ENCODE measurements around the gene EFNB1. TPM values are rescaled to one million over a fixed set of nuclear protein-coding genes. Genes with fewer than 3 reads are reported as not detected.

EFNB1 gene
- total and polyA plus RNA-seq, 2 of the 8 experiments (the other 6 are each of a cell fraction or from before 2014, with no cell fraction given): 2.3 to 5.4 TPM

- Histone ChIP-seq H3K9me3 (ENCODE audit: insufficient read depth in 2 of 2, low read depth in 1 of 2, low read length in 1 of 2) (no peaks in the 10 kb centered on the region; a peak in 1 of 4 replicates), H3K4me2 (ENCODE audit: insufficient read depth in 1 of 2, low read depth in 2 of 2, low read length in 2 of 2) (peak overlapping the region; percentile 59 to 78), H2AFZ (ENCODE audit: low read length) (no peak overlapping the region), H3K9ac (replicated peaks in 1 of 4; ENCODE audit: extremely low read depth in 1 of 4, low read depth in 3 of 4, low read length in 3 of 4) (no peak overlapping the region), H3K36me3 (ENCODE audit: control insufficient read depth in 2 of 4, insufficient read depth in 4 of 4, low read length in 3 of 4) (no peaks in the 10 kb centered on the region), H2BK15ac (ENCODE audit: low read length) (no peak overlapping the region), H2AK5ac (ENCODE audit: low read depth, low read length) (no peak overlapping the region), H3K4me3 (ENCODE audit: extremely low read depth in 1 of 4, insufficient read depth in 2 of 4, low read depth in 3 of 4, low read length in 4 of 4) (peak overlapping the region; percentile 24 to 67 (median 36); a peak in 6 of 8 replicates), H3K14ac (ENCODE audit: insufficient read length) (no peak overlapping the region), H4K5ac (ENCODE audit: insufficient read length, low read depth, low read length) (no peak overlapping the region), H4K91ac (replicated peaks; ENCODE audit: insufficient read length, low read length) (no peak overlapping the region), H4K8ac (ENCODE audit: extremely low read depth, insufficient read depth, low read length) (no peak overlapping the region), H3K4ac (replicated peaks; ENCODE audit: insufficient read length, low read depth, low read length) (no peak overlapping the region), H2BK120ac (replicated peaks; ENCODE audit: low read depth, low read length) (no peak overlapping the region), H2BK12ac (ENCODE audit: low read depth, low read length) (no peak overlapping the region), H4K20me1 (replicated peaks in 1 of 2; ENCODE audit: control insufficient read depth in 1 of 2, insufficient read depth in 2 of 2, low read length in 2 of 2) (peaks cover 4 to 12% of the 10 kb centered on the region in 2 experiments), H3K23me2 (ENCODE audit: low read depth, low read length) (peaks cover 10% of the 10 kb centered on the region; the same call in 1 of the 2 replicates), H3K79me2 (ENCODE audit: control insufficient read depth in 1 of 2, insufficient read depth in 2 of 2, low read length in 2 of 2) (no peaks in the 10 kb centered on the region), H3K18ac (ENCODE audit: extremely low read depth, low read length) (no peak overlapping the region; the same call in 1 of the 2 replicates), H3K79me1 (ENCODE audit: low read depth, low read length) (no peaks in the 10 kb centered on the region), H3K27ac (ENCODE audit: low read depth, low read length) (no peak overlapping the region), H2BK5ac (ENCODE audit: low read depth, low read length) (no peak overlapping the region), H3K27me3 (replicated peaks in 1 of 4; ENCODE audit: control insufficient read depth in 3 of 4, extremely low read depth in 1 of 4, insufficient read depth in 3 of 4, low read length in 3 of 4) (peaks cover 21 to 75% (median 62%) of the 10 kb centered on the region in 4 experiments), H3K4me1 (replicated peaks in 1 of 4; ENCODE audit: control insufficient read depth in 3 of 4, insufficient read depth in 4 of 4, low read length in 3 of 4) (peaks cover 0 to 14% (median 3%) of the 10 kb centered on the region in 4 experiments; a peak in 5 of 7 replicates), H3K23ac (ENCODE audit: insufficient read length) (no peak overlapping the region), H2BK20ac (ENCODE audit: low read length) (no peak overlapping the region), H3K56ac (replicated peaks; ENCODE audit: insufficient read length, low read depth, low read length) (no peak overlapping the region)
- FAIRE-seq (peak; percentile 66), DNase-seq (ENCODE audit: low read depth in 1 of 2, low spot score in 2 of 2) (peak; percentile 46 to 87)
- ChIA-PET POLR2A (ENCODE audit: partially characterized antibody) (interaction anchor here (0.8 to 3.3 kb wide), 11 partner anchors 9 to 452 kb away, joined by 3 to 13 read pairs (median 3); no protein-coding TSS in a partner anchor), CTCF (ENCODE audit: partially characterized antibody) (interaction anchor here (0.6 to 3.2 kb wide), 70 partner anchors 9 to 562 kb away, joined by 3 to 35 read pairs (median 4); no protein-coding TSS in a partner anchor)
- 11% methylated on average over 14 of the region's 35 CpGs; no CpG with 5 or more reads in 1 of the 2 experiments for WGBS, 2 experiments (ENCODE audit: extremely low coverage in 1 of 2, insufficient coverage in 1 of 2, insufficient read length in 1 of 2, insufficient replicate concordance in 2 of 2, low coverage in 1 of 2, low lambda C conversion rate in 2 of 2, missing lambda C conversion rate in 1 of 2)
- no peak for TF ChIP-seq HDAC2 (IDR thresholded peaks at IDR 0.05; ENCODE audit: borderline replicate concordance in 1 of 2, low read depth in 2 of 2, low read length in 2 of 2)
- peak in 2 of 3 experiments; percentile 77 to 81; a peak in 3 of 4 replicates for TF ChIP-seq CTCF (IDR thresholded peaks at IDR 0.05; ENCODE audit: control extremely low read depth in 1 of 3, insufficient read depth in 1 of 3, low read depth in 1 of 3, low read length in 3 of 3)
- TF ChIP-seq MAX (IDR thresholded peaks at IDR 0.05): peak; percentile 42; the same call in 1 of the 2 replicates
- peak; percentile 92 to 97 for TF ChIP-seq RAD21 (IDR thresholded peaks at IDR 0.05 in 1 of 2, conservative IDR thresholded peaks at IDR 0.05 in 1 of 2; ENCODE audit: low read depth in 2 of 2, low read length in 2 of 2)
Observed at GRCh38 chrX:68827848-68828624, 785 bp upstream of the EFNB1 start.
